Astrocyte (in vitro differentiated cells and primary cell): Measurements from ENCODE around the gene LGR4.

Source experiments
- EZH2 ChIP-seq: IDR thresholded peaks from 2 replicates; pipeline ENCODE4 v1.6.1; 2012; ENCODE audit warnings: mild to moderate bottlenecking, low read length, inconsistent platforms; ENCODE audit not compliant: insufficient read depth
- TF ChIP-seq, protein P1 (sequence below): IDR thresholded peaks from 2 replicates; pipeline ENCODE4 v1.5.1; 2011; ENCODE audit warnings: low read depth, mild to moderate bottlenecking, inconsistent platforms, low read length, moderate library complexity; ENCODE audit not compliant: insufficient read depth

DNA sequence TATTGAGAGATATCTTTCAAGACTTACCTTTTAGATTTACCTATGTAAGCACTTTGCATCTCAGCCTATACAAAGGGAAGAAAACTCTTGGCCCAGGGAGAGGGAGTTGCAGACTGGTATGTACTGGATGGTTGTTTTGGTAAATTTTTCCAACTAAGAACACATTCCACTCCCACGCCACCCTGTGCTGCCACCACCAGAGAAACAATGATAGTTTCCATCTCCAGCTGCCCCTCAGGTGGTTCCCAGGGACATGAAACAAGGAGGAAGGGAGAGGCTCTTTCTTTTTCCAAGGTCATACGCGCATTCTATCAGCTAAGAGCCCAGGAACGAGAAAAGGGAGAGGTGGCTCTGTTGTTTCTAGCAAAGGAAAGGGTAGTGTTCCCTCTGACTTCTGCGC is 144.0 kb downstream of the LGR4 start:
- TF ChIP-seq, protein P1, sequence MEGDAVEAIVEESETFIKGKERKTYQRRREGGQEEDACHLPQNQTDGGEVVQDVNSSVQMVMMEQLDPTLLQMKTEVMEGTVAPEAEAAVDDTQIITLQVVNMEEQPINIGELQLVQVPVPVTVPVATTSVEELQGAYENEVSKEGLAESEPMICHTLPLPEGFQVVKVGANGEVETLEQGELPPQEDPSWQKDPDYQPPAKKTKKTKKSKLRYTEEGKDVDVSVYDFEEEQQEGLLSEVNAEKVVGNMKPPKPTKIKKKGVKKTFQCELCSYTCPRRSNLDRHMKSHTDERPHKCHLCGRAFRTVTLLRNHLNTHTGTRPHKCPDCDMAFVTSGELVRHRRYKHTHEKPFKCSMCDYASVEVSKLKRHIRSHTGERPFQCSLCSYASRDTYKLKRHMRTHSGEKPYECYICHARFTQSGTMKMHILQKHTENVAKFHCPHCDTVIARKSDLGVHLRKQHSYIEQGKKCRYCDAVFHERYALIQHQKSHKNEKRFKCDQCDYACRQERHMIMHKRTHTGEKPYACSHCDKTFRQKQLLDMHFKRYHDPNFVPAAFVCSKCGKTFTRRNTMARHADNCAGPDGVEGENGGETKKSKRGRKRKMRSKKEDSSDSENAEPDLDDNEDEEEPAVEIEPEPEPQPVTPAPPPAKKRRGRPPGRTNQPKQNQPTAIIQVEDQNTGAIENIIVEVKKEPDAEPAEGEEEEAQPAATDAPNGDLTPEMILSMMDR = no peak
- no peak for TF ChIP-seq EZH2
